HG02981 (cell line): ENCODE results near the gene OR6C68.
"Not testable (repeated sequence)": the region's sequence is repeated elsewhere in the genome, so short reads cannot be mapped to it uniquely, and the experiment has no call there.

Source experiments
- ATAC-seq: cut with Tn5 transposase; IDR thresholded peaks from one replicate; pipeline ENCODE4 v1.9.1; 2021; ENCODE audit warnings: mild to moderate bottlenecking, moderate library complexity; ENCODE audit not compliant: unreplicated experiment

OR6C68 gene

DNA sequence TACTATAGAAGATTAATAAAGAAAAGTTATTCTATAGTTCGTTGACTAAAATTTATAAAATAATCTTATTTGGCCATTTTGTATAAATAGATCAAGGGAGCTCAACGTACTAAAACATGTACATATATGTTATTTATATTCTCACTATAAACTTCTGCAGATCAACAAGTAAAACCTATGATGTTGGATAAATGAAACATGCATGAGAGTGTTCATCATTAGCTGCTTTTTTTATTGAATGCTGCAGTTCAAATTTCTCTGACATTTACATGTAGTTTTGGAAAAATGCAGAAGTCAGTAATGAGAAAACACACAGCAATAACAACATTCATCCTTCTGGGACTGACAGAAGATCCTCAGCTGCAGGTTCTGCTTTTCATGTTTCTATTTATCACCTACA lies at the start of gene OR6C68:
OR6C68 (plus strand) TSS at position 301 of the 400 bp plus-strand sequence; CDS start at position 301, 0 bp downstream.
- ATAC-seq = no peak

DNA sequence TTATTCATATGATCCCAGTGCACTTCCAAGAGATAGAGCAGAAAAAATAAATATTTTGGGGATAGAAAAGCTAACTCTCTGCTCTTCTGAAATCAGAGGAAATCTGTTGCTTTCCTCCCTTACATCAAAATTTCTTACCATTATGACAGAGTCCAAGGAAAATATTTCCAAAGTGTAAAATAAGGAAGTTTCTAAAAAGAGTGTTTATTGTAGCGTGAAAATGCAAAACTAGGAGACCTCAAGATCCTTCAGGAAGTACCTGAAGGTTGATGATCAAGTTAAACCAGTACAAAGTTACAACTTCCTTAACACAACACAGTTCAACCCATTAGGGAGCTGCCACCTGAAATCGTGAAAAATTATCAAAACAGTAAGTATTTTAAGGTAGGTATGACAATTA lies 48.4 kb upstream of the OR6C68 start, which contains the start of gene OR6C2:
OR6C2 (plus strand) TSS at position 301 of the 400 bp plus-strand sequence. CDS start 8,138 bp downstream, outside the sequence.
- no peak for ATAC-seq

DNA sequence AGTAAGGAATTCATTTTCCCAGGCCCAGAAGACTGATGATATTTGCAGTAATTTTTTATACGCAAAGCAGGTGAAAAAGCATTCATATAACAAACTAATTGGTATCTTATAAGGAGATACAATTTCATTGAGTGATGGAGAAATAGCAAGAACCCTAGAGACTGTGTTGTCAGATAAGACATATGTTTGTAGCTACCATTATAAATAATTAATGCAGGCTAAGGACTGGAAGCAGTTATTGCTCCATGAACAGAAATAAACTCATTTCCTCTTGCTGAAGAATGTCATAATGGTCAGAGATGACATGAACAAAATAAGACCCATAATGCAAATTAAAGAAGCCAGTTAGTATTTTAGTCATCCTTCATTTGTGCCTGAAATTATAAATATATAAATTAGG lies 46.8 kb upstream of the OR6C68 start:
- ATAC-seq = no peak

DNA sequence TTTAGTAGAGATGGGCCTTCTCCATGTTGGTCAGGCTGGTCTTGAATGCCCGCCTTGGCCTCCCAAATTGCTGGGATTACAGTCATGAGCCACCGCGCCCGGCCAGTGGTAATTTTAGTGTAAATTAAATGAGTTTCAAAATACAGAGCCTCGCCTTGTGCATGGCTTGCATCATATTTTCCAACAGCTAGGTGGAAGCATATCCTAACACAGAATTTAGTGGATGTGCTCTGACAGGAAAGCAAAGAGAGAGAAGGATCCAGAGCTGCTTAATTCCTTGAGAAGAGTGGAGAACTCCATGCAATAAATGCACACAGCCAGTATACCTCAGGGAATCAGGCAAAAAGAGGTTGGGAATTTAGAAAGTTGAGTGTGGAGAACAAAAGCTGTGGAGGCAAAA lies 45.9 kb upstream of the OR6C68 start:
- no peak for ATAC-seq

DNA sequence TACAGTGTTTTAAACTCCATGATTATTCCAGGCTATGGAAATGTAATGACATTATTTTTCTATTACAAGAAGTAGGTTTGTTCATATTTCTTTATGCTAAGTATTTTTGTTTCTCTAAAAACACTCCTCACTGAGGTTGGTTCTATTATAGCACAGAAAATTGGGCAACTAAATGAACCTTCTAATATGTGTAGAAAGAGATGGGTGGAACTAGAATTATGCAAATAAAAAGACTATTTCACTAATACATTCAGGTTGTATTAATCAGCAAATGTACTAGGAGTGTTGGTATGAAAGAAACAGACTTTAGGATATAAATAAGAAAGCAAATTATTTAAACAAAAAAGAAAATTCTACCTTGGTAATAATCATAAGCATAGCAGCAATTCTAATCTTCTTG lies 43.4 kb upstream of the OR6C68 start:
- no peak for ATAC-seq

DNA sequence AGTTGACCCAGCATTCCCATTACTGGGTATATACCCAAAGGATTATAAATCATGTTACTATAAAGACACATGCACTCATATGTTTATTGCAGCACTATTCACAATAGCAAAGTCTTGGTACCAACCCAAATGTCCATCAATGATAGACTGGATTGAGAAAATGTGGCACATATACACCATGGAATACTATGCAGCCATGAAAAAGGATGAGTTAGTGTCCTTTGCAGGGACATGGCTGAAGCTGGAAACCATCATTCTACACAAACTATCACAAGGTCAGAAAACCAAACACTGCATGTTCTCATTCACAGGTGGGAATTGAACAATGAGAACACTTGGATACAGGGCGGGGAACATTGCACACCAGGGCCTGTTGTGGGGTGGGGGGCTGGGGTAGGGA lies 27.3 kb upstream of the OR6C68 start:
- not testable (repeated sequence) for ATAC-seq

DNA sequence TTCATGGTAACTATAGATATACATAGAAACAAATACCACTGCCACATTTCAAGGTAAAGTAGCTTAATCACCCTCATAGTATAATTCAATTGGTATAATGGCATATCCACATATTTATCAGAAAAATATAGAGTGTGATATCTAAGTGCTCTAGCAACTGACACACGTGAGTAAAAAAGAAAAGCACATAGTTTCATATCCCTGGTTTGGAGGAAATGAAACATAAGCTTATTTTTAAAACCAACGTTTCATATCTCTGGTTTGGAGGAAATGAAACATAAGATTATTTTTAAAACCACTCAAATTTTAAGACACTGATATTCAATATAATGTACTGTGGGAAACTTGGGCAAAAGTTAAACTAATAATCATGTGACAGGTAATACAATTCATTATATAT lies 24.3 kb upstream of the OR6C68 start:
- peak; percentile 69 for ATAC-seq

DNA sequence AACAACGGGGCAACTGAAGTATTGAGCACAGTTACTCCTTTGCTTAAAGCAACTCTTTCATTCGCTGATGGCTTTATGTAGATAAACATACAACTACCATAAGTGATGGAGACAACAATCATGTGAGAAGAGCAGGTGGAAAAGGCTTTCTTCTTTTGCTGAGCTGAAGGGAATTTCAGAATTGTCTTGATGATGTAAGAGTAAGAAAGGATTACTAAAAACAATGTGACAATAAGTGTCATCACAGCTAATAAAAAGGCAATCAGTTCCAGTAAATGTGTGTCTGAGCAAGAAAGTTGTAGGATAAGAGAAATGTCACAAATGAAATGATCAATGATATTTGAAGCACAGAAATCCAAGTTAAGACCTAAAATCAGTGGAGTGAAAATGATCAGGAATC lies 22.9 kb upstream of the OR6C68 start:
- ATAC-seq = no peak

DNA sequence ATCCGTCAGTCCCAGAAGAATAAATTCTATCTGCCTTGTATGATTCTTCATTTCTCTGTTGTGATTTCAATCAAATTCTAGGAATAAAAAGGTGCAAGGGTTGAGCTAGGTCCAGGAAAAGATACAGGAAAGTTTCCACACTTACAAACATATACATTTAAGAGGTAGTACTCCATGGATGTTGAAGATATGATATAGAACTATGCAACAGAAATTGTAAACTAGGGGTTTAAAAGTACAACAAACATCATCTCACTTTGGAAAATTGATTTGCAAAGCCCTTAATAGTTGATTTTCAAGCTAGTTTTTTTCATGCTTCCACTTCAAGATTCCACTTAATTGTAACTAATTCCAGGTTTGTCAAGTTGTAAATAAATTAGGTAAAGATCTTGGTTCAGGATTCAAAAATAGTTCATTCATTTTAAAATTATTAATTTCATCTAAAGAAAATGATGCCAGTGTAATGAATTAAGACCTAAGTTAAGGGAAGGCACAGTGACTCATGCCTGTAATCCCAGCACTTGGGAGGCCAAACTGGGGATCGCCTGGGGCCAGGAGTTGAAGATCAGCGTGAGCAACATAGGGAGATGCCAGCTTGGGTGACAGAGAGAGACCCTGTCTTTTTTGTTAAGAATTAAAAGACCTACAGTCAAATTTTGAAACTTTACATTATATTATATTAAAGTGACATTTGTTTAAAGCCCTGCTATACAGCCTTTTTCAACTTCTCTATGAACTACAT lies 21.9 kb upstream of the OR6C68 start, which contains the start of gene OR6C70:
OR6C70 (minus strand) TSS at position 51 of the 742 bp plus-strand sequence; CDS start at position 51, 0 bp downstream.
- ATAC-seq = no peak

DNA sequence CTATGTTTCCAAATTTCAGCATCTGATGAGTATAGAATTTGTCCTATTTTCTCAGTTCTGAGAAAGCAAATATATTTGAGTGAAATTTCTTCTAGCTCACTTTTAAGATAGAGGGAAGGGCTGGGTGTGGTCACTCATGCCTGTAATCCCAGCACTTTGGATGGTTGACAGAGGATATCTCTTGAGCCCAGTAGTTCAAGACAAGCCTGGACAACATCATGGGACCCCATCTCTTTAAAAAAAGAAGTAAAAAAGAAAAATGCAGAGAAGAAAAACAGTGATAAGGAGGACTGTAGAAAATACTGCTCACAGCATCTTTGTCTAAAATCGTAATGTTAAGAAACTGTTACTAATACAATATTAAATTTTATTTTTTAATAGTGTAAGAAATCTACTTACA lies 19.9 kb upstream of the OR6C68 start:
- no peak for ATAC-seq

DNA sequence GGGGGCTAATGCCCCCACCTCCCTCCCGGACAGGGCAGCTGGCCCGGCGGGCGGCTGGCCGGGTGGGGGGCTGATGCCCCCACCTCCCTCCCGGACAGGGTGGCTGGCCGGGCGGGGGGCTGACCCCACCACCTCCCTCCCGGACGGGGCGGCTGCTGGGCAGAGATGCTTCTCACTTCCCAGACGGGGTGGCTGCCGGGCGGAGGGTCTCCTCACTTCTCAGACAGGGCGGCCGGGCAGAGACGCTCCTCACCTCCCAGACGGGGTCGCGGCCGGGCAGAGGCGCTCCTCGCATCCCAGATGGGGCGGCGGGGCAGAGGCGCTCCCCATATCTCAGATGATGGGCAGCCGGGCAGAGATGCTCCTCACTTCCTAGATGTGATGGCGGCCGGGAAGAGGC lies 13.0 kb upstream of the OR6C68 start:
- ATAC-seq = not testable (repeated sequence)

DNA sequence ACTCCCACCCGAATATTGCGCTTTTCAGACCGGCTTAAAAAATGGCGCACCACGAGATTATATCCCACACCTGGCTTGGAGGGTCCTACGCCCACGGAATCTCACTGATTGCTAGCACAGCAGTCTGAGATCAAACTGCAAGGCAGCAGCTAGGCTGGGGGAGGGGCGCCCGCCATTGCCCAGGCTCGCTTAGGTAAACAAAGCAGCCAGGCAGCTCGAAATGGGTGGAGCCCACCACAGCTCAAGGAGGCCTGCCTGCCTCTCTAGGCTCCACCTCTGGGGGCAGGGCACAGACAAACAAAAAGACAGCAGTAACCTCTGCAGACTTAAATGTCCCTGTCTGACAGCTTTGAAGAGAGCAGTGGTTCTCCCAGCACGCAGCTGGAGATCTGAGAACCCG lies 7.9 kb upstream of the OR6C68 start:
- ATAC-seq = not testable (repeated sequence)

DNA sequence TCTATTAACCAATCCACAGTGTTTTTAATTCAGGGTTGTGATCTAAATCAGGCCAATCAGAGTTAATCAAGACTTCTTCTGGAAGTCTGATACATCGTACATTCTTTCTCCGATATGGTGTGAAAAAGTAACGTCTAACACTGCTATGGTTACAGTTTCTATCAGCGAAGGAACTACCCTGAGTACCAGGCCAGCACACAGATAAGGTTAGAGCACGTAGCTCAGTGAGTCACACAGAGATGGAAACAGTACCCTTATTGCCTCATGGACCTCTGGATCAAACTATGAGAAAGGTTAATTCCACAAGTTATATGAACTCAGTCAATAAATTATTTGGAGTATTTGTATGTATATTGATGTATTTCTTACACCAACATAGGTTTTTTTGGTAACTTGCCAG lies 3.3 kb downstream of the OR6C68 start:
- no peak for ATAC-seq

DNA sequence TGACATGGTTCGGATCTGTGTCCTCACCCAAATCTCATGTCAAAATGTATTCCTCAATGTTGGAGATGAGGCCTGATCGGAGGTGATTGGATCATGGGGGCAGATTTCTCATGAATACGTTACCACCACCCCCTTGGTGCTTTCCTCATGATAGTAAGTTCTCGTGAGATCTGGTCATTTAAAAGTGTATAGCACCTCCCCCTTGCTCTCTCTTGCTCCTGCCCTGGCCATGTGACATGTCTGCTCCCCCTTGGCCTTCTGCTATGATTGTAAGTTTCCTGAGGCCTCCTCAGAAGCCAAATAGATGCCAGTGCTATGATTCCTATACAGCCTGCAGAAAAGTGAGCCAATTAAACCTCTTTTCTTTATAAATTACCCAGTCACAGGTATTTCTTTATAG lies 7.1 kb downstream of the OR6C68 start:
- ATAC-seq = no peak

DNA sequence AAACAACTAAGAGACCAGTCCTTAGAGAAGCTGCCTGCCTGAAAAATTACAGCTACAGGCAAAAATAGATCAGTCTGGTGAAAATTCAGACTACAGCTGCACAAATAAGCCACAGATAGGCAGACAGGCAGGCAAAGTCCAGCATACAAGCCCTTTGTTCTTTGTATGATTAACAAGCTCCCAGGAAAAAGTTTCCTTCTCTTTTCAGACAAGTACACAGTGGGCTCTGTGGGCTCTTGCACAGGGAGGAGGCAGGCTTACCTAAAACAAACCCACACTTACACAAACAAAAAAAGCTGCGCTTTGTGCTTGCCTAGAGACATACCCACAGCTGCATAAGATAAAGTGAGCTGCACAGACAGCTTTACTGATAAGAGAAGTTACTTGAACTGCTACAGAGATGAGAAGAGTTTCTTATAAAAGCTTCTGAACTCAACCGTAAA lies 7.7 kb downstream of the OR6C68 start:
- no peak for ATAC-seq

DNA sequence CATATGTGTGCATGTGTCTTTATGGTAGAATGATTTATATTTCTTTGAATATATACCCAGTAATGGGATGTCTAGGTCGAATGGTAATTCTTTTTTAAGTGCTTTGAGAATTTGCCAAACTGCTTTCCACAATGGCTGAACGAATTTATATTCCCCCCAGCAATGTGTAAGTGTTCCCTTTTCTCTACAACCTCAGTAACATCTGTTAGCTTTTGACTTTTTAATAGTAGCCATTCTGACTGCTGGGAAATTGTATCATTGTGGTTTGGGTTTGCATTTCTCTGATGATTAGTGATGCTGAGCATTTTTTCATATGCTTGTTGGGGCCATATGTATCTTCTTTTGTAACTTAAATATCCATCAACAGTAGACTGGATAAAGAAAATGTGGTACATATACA lies 9.4 kb downstream of the OR6C68 start:
- ATAC-seq = no peak

DNA sequence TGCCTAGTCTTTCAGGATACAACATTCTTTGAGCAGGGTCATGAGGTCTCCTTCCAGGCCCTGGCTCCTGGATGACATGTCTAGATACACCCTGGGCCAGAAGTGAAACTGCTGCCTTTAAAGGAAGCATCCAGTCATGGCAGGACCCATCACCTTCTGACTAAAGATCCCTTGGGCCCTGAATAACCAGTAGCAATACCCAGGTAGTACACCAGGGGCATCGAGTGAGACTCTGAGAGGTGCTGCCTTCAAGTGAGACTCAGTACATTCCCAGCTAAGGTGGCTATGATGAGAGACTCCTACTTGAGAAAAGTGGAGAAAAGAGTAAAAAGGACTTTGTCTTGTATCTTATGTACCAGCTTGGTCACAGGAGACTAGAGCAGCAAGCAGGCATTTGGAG lies 23.5 kb downstream of the OR6C68 start:
- ATAC-seq = no peak

DNA sequence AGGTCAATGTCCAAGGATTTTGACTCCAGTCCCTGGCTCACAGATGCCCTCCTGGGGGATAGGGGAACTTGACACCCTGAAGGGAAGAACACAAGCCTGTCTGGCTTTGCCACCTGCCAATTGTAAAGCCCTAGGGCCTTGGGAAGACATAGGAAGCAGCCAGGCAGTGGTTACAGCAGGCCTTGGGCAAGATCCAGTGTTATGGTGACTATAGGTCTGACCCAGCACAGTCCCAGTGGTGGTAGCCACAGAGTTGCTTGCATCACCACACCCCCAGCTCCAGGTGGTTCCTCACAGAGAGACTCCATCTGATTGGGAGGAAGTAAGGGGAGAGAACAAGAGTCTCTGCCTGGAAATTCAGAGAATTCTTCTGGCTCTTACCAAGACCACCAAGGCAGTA lies 24.2 kb downstream of the OR6C68 start:
- ATAC-seq = no peak
